Measurements from ENCODE around the gene ZNF416. TPM values are rescaled to one million over a fixed set of nuclear protein-coding genes. Genes with fewer than 3 reads are reported as not detected.

Gene ZNF416
- total RNA-seq, 1 donor from 2014 or later = 9.1 TPM

- H3K9me3 Mint-ChIP-seq = peaks cover 32% of the 10 kb centered on the region
- peak within 1 kb of the TSS; percentile 75 for H3K27ac Mint-ChIP-seq
- peak; percentile 94 for DNase-seq (ENCODE audit: extremely low spot score, unreplicated experiment)
- peaks cover 8% of the 10 kb centered on the region for H3K4me1 Mint-ChIP-seq (ENCODE audit: unreplicated experiment)
- H3K4me3 Mint-ChIP-seq = peak within 1 kb of the TSS; percentile 93
- no peaks in the 10 kb centered on the region for H3K27me3 Mint-ChIP-seq
- TF ChIP-seq, protein P1, sequence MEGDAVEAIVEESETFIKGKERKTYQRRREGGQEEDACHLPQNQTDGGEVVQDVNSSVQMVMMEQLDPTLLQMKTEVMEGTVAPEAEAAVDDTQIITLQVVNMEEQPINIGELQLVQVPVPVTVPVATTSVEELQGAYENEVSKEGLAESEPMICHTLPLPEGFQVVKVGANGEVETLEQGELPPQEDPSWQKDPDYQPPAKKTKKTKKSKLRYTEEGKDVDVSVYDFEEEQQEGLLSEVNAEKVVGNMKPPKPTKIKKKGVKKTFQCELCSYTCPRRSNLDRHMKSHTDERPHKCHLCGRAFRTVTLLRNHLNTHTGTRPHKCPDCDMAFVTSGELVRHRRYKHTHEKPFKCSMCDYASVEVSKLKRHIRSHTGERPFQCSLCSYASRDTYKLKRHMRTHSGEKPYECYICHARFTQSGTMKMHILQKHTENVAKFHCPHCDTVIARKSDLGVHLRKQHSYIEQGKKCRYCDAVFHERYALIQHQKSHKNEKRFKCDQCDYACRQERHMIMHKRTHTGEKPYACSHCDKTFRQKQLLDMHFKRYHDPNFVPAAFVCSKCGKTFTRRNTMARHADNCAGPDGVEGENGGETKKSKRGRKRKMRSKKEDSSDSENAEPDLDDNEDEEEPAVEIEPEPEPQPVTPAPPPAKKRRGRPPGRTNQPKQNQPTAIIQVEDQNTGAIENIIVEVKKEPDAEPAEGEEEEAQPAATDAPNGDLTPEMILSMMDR (conservative IDR thresholded peaks at IDR 0.05) = peak; percentile 20
- H3K36me3 Mint-ChIP-seq = peaks cover 50% of the 10 kb centered on the region
Observed at GRCh38 chr19:57613941-57614743, 35.4 kb upstream of the ZNF416 start, which contains the start of gene ZNF134. TSS of gene ZNF134 (plus strand) at chr19:57614242. CDS start at chr19:57619469, 5,227 bp downstream.

DNA sequence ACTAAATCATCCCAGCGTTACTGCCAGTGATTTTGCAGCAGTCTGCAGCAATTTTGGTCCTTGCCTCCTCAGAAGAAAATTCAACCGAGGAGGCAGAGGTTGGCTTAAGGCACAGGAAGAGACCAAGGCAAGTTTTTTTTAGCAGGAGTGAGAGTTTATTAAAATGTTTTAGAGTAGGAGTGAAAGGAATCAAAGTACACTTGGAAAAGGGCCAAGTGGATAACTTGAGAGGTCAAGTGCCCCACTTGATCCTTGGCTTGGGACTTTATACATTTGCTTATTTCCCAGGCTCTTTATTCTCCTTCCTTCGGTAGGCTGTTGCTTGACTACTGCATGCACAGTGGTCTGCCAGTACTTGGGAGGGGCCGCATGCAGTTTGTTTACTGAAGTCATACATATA lies 32.4 kb upstream of the ZNF416 start:
- Mint-ChIP-seq H3K9me3 (peaks cover 15% of the 10 kb centered on the region), H3K4me3 (no peak overlapping the region), H3K27ac (no peak overlapping the region), H3K36me3 (peaks cover 41% of the 10 kb centered on the region), H3K4me1 (ENCODE audit: unreplicated experiment) (peaks cover 8% of the 10 kb centered on the region), H3K27me3 (no peaks in the 10 kb centered on the region)
- TF ChIP-seq, protein P1 (conservative IDR thresholded peaks at IDR 0.05) = no peak
- no peak for DNase-seq (ENCODE audit: extremely low spot score, unreplicated experiment)

- Mint-ChIP-seq H3K4me1 (ENCODE audit: unreplicated experiment) (no peaks in the 10 kb centered on the region), H3K4me3 (no peak overlapping the region), H3K27ac (no peak overlapping the region), H3K36me3 (peaks cover 59% of the 10 kb centered on the region), H3K9me3 (peaks cover 27% of the 10 kb centered on the region), H3K27me3 (no peaks in the 10 kb centered on the region)
- no peak for DNase-seq (ENCODE audit: extremely low spot score, unreplicated experiment)
- TF ChIP-seq, protein P1 (conservative IDR thresholded peaks at IDR 0.05) = no peak
Observed at GRCh38 chr19:57606931-57607330, 28.2 kb upstream of the ZNF416 start.

DNA sequence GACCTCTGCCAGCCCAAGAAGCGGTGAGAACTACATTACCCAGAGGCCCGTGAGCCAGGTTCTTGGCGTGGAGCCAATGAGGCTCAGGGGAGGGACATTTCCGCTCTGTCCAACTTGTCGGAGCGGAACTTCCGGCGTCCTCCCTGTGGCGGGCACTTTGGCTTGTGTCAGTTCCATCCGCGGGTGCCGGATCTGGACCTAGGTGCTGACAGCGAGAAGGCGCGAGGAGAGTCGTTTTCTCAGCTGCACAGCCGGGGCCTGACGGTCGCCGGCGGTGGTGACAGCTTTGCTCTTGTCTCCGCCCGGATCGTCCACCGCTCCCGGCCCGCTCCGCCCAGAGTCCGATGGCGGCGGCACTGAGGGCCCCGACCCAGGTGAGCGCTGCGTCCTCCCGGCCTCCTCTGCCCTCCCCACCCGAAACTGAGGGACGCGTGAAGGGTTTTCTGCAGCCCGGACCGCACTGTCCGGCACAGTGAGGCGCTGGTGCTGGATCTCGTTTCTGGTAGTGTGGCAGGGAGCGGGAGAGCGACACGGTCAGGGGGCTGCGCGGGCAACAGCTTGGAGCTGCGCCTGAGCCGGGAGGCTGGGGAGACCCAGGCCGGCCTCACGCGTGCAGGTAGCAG lies 21.2 kb upstream of the ZNF416 start, which contains the start of gene ZNF530:
Gene ZNF530 (plus strand): TSS at position 125 of the 623 bp plus-strand sequence. CDS start 4,461 bp downstream, outside the sequence.
- Mint-ChIP-seq H3K9me3 (peaks cover 37% of the 10 kb centered on the region), H3K27me3 (no peaks in the 10 kb centered on the region), H3K27ac (peak within 1 kb of the TSS; percentile 54), H3K36me3 (peaks cover 41% of the 10 kb centered on the region), H3K4me1 (ENCODE audit: unreplicated experiment) (peaks cover 4% of the 10 kb centered on the region), H3K4me3 (peak within 1 kb of the TSS; percentile 89)
- peak; percentile 90 for DNase-seq (ENCODE audit: extremely low spot score, unreplicated experiment)
- TF ChIP-seq, protein P1 (conservative IDR thresholded peaks at IDR 0.05) = no peak

GRCh38 chr19:57599377-57599760 lies 20.7 kb upstream of the ZNF416 start:
- H3K9me3 Mint-ChIP-seq = peaks cover 32% of the 10 kb centered on the region
- peak overlapping the region; percentile 54 for H3K27ac Mint-ChIP-seq
- peaks cover 36% of the 10 kb centered on the region for H3K36me3 Mint-ChIP-seq
- H3K4me3 Mint-ChIP-seq = peak overlapping the region; percentile 89
- H3K27me3 Mint-ChIP-seq = no peaks in the 10 kb centered on the region
- H3K4me1 Mint-ChIP-seq (ENCODE audit: unreplicated experiment) = peaks cover 4% of the 10 kb centered on the region
- DNase-seq (ENCODE audit: extremely low spot score, unreplicated experiment) = no peak
- TF ChIP-seq, protein P1 (conservative IDR thresholded peaks at IDR 0.05) = no peak

Measured in type B pancreatic cell (in vitro differentiated cells).